Jurkat, Clone E6-1 (cell line): ENCODE measurements around the gene SLC2A3.
"Not testable (repeated sequence)": the region's sequence is repeated elsewhere in the genome, so short reads cannot be mapped to it uniquely, and the experiment has no call there.

Experiments
- DNase-seq: peaks from one replicate; pipeline ENCODE4 v3.0.0-alpha.2; 2011; ENCODE audit warnings: low read depth, low spot score
- H3K4me3 ChIP-seq: 2 replicates; pipeline ENCODE4 v1.5.1; 2011; ENCODE audit warnings: mild to moderate bottlenecking, low read length, control low read depth, moderate library complexity

Gene SLC2A3

DNA sequence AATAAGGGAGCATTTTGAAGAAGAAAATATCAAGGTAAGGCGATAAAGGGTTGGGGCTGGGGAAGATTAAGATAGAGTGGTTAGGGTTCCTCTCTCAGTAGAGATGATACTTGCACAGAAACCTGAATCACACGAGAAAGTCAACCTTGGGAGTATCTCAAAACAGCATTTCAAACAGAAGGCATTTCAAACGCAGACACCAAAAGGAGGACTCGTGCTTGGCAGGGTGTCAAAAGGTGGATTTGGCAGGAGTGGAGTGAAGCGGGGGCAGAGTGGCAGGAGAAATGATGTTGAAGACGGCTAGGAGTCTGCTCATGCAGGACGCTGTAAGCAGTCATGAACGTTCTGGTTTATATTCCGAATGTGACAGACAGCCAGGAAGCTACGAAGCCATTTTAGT, 18.4 kb upstream of the SLC2A3 start:
- DNase-seq, H3K4me3 ChIP-seq: not testable (repeated sequence)

DNA sequence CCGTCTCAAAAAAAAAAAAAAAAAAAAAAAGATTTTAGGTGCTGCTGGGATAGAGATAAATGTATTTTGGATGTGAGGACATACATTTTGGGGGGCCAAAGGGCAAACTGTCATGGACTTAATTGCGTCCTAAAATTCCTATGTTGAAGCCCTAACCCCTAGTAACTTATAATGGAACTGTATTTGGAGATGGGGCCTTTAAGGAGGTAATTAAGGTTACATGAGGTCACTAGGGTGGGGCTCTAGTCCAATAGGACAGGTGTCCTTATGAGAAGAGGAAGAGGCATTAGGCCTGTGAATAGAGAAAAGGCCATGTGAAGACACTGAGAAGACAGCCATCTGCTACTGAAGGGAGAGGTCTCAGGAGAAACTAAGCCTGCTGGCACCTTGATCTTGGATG, 17.9 kb upstream of the SLC2A3 start:
- not testable (repeated sequence) for H3K4me3 ChIP-seq, DNase-seq

DNA sequence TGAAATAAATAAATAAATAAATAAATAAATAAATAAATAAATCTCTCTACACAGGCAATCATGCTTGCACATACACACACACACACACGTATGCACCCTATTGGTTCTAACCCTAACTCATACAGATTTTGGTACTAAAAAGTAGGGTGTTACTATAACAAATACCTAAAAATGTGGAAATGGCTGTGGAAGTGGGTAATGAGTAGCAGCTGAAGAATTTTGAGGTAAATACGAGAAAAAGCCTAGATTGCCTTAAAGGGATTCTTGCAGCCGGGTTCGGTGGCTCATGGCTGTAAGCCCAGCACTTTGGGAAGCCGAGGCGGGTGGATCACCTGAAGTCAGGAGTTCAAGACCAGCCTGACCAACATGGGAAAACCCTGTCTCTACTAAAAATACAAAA, 15.7 kb upstream of the SLC2A3 start:
- H3K4me3 ChIP-seq = no peak overlapping the region
- no peak for DNase-seq

DNA sequence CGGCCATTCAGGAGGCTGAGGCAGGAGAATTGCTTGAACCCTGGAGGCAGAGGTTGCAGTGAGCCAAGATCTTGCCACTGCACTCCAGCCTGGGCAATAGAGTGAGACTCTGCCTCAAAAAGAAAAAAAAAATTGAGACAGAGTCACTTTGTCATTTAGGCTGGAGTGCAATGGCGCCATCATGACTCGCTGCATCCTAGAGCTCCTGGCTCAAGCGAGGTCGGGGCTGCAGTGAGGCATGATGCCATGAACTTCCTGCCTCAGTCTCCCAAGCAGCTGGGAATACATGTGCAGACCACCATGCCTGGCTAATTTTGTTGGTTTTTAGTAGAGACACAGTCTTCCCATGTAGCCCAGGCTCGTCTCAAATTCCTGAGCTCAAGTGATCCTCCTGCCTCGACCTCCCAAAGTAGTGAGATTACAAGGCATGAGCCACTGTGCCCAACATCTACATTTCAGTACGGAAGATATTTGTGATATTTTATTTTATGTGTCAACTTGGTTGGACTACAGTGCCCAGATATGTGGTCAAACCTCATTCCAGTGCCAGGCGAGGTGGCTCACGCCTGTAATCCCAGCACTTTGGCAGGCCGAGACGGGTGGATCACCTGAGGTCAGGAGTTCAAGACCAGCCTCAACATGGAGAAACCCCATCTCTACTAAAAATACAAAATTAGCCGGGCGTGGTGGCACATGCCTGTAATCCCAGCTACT, 14.4 kb upstream of the SLC2A3 start:
- H3K4me3 ChIP-seq, DNase-seq: not testable (repeated sequence)

DNA sequence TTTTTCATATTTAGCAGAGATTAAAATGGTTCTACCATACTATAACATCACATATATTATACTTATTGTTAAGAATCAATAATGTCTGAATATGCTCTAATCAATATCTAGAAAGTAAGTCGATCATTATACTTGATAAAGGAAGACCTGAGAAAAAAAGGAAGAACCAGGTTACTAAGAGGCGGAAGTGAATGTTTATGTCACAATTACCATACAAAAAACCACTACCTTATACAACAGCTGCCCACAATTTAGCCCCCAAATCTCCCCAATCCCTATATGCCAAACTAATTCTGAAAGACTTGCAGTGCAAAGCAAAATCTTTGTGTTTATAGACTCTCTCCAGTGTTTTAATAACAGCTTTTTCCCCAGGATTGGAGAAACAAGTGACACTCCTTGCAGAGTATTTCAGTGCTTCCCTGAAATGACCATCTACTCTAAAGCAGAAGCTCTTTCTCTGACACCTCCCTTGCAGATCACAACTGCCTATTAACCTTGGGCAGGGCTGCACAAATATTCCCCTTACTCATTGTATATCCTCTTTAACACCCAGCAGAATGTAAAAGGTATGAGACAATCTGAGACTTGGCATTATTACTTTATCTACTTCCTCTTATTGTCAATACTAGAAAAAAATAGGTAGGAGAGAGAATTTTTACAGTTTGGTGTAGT, 12.7 kb upstream of the SLC2A3 start:
- no peak for DNase-seq

DNA sequence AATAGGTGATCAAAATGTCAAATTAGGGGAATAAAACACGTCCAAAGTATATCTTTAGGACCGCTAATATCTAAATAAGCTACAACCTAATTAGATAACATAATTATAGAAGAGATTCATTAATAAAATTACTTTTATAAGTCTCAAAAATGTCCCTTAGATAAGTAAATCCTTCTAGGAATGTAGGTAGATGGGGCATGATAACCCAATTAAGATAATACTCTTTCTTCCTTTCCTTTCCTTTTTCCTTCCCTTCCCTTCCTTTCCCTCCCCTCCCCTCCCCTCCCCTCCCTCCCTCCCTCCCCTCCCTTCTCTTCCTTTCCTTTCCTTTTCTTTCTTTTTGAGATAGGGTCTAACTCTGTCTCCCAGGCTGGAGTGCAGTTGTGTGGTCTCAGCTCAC, 11.0 kb upstream of the SLC2A3 start:
- DNase-seq = no peak

More for the DNA sequence above, 12.7 kb upstream of the SLC2A3 start:
- H3K4me3 ChIP-seq = no peak overlapping the region

DNA sequence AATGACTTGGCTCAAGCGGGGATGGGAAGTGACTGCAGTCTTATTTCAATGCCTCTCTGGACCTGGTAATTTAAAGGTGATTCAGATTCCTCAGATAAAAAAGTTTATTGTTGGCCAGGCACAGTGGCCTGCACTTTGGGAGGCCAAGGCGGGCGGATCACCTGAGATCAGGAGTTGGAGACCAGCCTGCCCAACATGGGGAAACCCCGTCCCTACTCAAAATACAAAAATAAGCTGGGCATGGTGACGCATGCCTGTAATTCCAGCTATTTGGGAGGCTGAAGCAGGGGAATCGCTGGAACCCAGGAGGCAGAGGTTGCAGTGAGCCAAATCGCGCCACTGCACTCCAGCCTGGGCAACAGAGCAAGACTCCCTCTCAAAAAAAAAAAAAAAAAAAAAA, 8.8 kb upstream of the SLC2A3 start:
- not testable (repeated sequence) for DNase-seq, H3K4me3 ChIP-seq

More for the DNA sequence above, 11.0 kb upstream of the SLC2A3 start:
- H3K4me3 ChIP-seq = no peak overlapping the region

DNA sequence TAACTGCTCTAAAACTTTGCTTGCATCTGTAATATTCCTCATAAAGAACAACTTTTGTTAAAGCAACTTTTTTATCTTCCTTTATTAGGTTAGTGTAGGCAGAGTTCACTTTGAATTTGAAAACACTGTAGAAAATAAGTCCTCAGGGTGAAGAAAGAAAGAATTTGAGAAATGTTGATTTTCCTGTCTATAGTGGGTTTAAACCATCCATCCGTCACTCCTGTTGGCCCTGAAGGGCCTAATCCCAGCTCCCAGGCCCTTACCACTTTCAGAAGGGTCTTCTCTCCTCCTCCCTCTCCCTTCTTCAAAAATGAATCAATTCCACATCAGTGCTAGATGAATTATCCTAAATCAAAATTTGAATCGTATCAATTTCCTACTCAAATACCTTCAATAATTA, 4.9 kb upstream of the SLC2A3 start:
- no peak overlapping the region for H3K4me3 ChIP-seq
- DNase-seq = no peak

DNA sequence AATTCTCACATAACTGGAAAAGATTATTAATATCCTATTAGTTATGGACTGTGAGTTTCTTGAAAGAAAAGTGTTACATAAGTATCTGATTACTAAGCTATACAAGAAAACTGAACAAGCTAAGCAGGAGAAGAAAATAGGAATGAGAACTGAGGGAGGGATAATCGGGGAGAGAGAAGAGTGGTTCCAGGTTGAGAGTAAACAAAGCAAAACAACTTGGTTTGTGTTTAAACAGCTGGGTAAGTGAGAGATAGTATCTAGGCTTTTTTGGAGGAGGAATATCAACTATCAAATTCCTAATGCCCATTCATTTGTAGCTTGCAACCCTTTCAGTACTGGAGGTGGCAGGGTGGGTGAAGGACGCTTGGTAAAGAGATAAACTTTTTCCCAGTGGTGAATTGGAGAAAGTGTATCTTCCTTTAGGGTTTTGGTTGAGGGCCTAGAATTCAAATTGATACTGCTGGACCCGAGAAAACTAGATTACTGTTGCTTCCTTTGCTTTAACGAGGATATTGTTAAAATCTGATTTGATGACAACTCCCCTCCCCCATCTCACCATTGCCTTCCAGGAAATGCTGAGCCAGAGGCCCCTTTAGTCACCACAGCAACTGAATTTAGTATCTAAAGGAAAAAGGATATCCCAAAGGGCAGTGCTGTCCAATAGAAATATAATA, 2.0 kb upstream of the SLC2A3 start:
- DNase-seq = peak; percentile 31
- no peak overlapping the region for H3K4me3 ChIP-seq

DNA sequence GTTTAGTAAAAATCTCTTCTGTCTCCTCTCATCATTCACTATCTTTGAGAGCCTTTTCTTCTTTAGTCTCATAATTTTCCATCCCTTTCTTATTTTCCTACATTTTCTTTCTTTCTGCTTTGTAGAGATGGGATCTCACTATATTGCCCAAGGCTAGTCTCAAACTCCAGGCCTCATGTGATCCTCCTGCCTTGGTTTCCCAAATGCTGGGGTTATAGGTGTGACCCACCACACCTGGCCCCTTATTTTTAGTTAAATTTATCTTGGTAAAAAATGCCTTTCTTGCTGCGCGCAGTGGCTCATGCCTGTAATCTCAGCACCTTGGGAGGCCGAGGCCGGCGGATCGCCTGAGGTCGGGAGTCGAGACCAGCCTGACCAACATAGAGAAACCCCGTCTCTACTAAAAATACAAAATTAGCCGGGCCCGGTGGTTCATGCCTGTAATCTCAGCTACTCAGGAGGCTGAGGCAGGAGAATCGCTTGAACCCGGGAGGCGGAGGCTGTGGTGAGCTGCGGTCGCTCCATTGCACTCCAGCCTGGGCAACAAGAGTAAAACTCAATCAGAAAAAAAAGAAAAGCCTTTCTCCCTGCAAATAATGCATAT, 996 bp downstream of the SLC2A3 start:
- no peak for DNase-seq
- H3K4me3 ChIP-seq = peak overlapping the region; percentile 52

DNA sequence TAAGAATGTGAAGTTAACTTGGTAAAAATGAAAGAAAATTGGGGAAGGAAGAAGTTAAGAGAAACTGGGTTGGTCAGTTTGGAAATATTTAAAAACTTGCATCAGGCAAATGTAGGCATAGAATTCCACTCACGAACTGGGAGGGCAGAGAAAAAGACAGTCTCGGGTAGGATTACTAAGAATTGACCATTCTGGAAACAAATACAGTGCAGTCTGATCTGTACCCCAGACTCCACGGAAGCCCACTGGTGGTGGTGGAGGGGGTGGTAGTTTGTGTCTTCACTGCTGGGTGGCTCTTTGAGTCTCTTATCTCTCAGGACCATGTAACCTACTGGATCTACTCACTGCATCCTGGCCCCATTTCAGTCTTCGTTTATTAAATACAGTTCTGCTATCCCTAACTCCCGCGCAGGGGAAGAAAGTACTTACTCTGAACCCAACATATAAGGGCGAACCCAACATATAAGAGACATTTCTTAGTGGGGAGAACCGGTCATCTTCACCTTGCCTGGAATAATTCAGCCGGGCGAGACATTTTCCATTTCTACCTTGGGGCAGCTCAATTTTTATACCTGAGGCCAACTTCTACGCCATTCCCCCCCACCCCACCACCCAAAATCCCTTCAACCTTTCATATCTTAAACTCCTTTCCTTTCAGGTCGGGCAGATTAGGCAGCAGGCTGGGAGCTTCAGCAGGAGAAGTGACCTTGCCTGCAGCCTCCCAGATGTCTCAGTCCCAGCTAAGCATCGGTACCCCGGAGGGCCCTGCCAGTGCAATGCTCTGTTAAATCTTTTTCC, 1.7 kb downstream of the SLC2A3 start:
- H3K4me3 ChIP-seq = peak overlapping the region; percentile 22
- DNase-seq = no peak

DNA sequence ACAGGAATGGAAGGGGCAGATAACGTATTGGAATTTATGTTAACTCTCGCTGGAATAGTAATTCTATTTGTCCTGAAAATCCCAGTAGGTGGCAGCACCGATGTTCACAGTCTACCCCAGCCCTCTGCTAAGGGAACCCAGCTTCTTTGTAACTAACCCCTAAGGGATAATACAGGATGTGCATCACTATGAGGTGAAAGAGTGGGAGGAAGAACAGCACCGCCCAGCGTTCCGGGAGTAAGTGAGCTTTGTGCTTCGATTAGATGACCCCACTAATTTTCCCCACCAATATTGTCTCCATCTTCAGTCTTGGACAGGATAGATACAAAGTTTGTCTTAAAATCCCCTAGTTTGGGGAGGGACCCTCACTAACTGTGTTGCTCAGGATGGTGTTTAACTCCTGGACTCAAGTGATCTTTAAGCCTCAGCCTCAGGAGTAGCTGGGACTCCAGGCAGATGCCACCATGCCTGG, 2.7 kb downstream of the SLC2A3 start:
- DNase-seq = peak; percentile 93
- H3K4me3 ChIP-seq = peak overlapping the region; percentile 22

DNA sequence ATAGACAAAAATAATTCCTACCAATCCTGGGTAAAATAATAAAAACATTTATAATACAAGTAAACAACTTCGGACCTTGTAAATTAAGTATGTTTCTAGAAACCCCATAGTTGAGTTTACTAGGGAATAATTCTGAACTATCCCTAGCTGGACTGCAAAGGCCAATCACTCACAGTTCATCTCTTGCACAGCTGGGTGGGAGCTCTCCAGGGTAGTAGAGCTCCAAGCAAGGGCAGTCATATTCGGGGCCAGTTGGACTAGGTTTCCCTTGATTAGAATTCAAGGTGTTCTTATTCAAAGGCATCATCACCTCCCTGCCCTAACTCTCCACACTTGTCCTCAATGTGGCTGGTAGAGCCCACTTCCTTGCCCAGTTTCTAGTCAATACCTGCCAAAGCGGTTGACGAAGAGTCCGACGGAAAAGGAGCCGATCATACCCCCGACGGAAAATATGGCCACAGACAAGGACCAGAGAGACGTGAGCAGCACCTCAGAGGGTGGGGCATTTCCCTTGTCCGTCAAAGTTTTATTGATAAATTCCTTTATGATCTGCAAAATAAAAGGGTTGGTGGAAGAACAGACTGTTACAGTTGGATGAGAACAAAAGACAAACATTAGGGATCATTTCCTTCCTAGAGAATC, 3.3 kb downstream of the SLC2A3 start:
- not testable (repeated sequence) for DNase-seq, H3K4me3 ChIP-seq

DNA sequence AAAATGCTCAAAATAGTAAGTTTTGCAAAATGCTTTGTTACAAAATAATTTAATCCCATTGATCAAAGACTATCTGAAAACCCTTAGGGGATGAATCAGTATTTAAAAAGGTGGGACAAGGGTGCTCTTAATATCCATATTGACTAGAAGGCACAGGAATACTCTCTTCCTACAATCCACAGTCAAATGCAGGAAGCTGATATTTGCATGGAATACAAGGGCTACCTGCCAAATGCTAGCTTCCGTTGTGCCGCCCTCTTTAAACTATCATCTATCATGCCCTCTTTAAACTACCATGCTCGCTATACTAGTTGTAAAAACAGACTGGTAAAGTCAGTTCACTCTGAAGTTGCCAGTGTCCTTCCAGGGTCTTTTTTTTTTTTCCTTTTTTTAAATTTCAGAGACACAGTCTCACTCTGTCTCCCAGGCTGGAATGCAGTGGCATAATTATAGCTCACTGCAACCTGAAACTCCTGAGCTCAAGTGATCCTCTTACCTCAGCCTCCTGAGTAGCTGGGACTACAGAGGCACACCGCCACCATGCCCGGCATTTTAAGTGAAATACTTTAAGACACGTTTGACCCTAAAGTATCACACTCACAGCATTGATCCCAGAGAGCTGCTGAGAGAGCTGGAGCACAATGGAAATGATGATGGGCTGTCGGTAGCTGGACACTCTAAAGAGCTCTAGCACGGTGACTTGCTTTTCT, 6.7 kb downstream of the SLC2A3 start:
- DNase-seq = no peak
- no peak overlapping the region for H3K4me3 ChIP-seq

DNA sequence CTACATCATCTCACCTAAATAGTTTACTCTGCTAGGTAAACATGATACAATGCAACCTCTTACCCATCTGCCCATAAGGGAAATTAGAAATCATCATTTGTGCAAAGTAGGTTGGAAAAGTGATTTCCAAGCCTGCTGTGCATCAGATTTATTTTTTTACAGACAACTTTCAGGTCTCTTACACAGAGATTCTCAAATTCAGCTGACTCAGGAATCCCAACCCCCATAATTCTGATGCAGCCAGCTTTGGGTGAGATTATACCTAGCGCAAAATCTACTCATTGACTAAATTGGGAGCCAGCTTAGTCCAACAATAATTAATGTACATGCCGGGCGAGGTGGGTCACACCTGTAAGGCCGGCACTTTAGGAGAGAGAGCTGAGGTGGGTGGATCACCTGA, 8.5 kb downstream of the SLC2A3 start:
- no peak overlapping the region for H3K4me3 ChIP-seq
- no peak for DNase-seq

DNA sequence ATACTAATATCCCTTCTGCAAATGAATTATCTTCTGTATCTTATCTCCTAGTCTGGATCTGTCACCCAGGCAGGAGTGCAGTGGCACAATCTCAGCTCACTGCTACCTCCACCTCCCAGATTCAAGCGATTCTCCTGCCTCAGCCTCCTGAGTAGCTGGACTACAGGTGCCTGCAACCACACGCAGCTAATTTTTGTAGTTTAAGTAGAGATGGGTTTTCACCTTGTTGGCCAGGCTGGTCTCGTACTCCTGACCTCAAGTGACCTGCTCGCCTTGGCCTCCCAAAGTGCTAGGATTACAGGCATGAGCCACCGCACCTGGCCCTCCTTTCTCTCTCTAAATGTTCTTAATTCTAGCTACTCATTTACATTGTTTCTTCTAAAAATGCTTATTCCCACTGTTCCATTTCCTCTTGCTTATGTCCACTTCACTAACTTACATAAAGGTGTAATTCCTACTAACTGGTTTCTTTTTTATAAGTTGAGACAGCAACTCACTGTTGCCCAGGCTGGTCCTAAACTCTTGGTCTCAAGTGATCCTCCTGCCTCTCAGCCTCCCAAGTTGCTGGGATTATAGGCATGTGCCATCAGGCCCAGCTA, 9.8 kb downstream of the SLC2A3 start:
- not testable (repeated sequence) for H3K4me3 ChIP-seq, DNase-seq
